Heart right ventricle (tissue), 16 donors: ENCODE measurements around the gene TRA2B. TPM values are rescaled to one million over a fixed set of nuclear protein-coding genes. Genes with fewer than 3 reads are reported as not detected.
"Not testable (repeated sequence)": the region's sequence is repeated elsewhere in the genome, so short reads cannot be mapped to it uniquely, and the experiment has no call there.

Experiments used
- ATAC-seq, 8 donors: fragments of 200-7000 bp; cut with Tn5 transposase; one replicate each; pipeline ENCODE4 v1.9.1; 2020; ENCODE audit warnings: mild to moderate bottlenecking in 8 of 8, moderate library complexity in 8 of 8, moderate number of reproducible peaks in 1 of 8
- DNase-seq, 2 donors: peaks; one replicate each; pipeline ENCODE4 v3.0.0-alpha.2; 2020
- H3K27ac ChIP-seq, 10 donors: fragments of 200-600 bp; sonication (generic) in 2 of 10; one replicate each; pipeline versions ENCODE4 v1.5.0 to v1.8.0; 2020 to 2022; ENCODE audit warnings: mild to moderate bottlenecking in 3 of 10
- H3K27me3 ChIP-seq, 7 donors: fragments of 200-600 bp; one replicate each; pipeline ENCODE4 v1.8.0; 2021 to 2022; ENCODE audit warnings: mild to moderate bottlenecking in 2 of 7
- H3K36me3 ChIP-seq, 9 donors: fragments of 200-600 bp; sonication (generic) in 1 of 9; one replicate each; pipeline versions ENCODE4 v1.5.0 to v1.8.0; 2020 to 2022; ENCODE audit warnings: mild to moderate bottlenecking in 2 of 9
- H3K4me1 ChIP-seq, 9 donors: fragments of 200-600 bp; sonication (generic) in 1 of 9; one replicate each; pipeline versions ENCODE4 v1.5.0 to v1.8.0; 2020 to 2022; ENCODE audit warnings: mild to moderate bottlenecking in 4 of 9
- H3K4me3 ChIP-seq, 10 donors: fragments of 200-600 bp; sonication (generic) in 2 of 10; one replicate each; pipeline versions ENCODE4 v1.5.0 to v1.8.0; 2020 to 2022; ENCODE audit warnings: mild to moderate bottlenecking in 7 of 10, moderate library complexity in 2 of 10
- H3K9me3 ChIP-seq, 11 donors: fragments of 200-600 bp in 10 of 11; sonication (generic) in 2 of 11; one replicate each; pipeline versions ENCODE4 v1.5.0 to v1.8.0; 2013 to 2022; ENCODE audit warnings: mild to moderate bottlenecking in 2 of 11, control low read depth in 1 of 11, moderate library complexity in 1 of 11
- whole genome bisulfite sequencing, 2 donors: extraction: QIAGEN DNeasy Blood & Tissue Kit; methylation state at CpG; one replicate each; pipeline ENCODE4 v1.1.7; 2013; ENCODE audit warnings: inconsistent platforms in 1 of 2; 5-methylcytosine and 5-hydroxymethylcytosine counted together
- intact Hi-C, 10 donors: fragments of 100-400 bp; cut with DNase I; formaldehyde crosslinking; loops; one replicate each; pipeline versions ENCODE4 v1.11.1 to v1.14.2; 2022
- polyA plus RNA-seq, 2 donors: library from polyadenylated mRNA; stranded (reverse); fragments of 200-250 nt; gene quantifications; one replicate each; pipeline ENCODE4 v1.2.3, GENCODE V29; 2013
- total RNA-seq, 10 donors: library from RNA; stranded (reverse); fragmentation: NEBNext Ultra II Directional in 3 of 10; extraction: Animal tissue kit (Norgen Biotek cat#: 25700) in 3 of 10; gene quantifications; one replicate each; pipeline versions ENCODE4 v1.2.1 to v1.2.4, GENCODE V29; 2021 to 2023
- TF ChIP-seq, protein P1 (sequence below), 9 donors: fragments of 200-600 bp; sonication (generic) in 2 of 9; IDR thresholded peaks; one replicate each; pipeline versions ENCODE4 v1.5.0 to v1.8.0; 2021 to 2022; ENCODE audit warnings: antibody characterized with exemption in 9 of 9, mild to moderate bottlenecking in 5 of 9, moderate library complexity in 1 of 9
- donor health status: Arrhythmogenic right ventricular cardiomyopathy.
- donor health status: ischemic (EF 13 %, LVEDD 7.1; RV severe dilation, severe dysfunction).
- donor health status: healthy with polysubstance abuse.
- donor health status: DM: no; HTN: yes; CAD: no.
- donor health status: DM: no; HTN: no; CAD: no.
- donor health status: ischemic (EF 25% LVEDD 6.9; RV normal size, moderate dysfunction).
- donor health status: ischemic (EF 25% LVEDD 5.7; RV mildly dilated, moderate dysfunction).
- donor health status: healthy.
- donor health status: DM: yes; HTN: yes; CAD: no.
- donor health status: Ischemic cardiomyopathy.
- donor health status: ischemic (EF 35%, LVEDD 5.7; RV mildly dilated, moderate dysfunction).
- donor health status: nonischemic (EF 11% LVEDD 7.7; RV severe dilation, severe dysfunction).
- donor health status: DM: yes; HTN: yes; CAD: no.
- donor health status: PGD.
- donor health status: ischemic (EF 29% LVEDD 5.4; RV normal size, mild dysfunction).
- donor health status: nonischemic (EF 23%, LVEDD 6.1; RV moderate dilation, normal function).

Gene TRA2B
- total and polyA plus RNA-seq, 12 donors: 43.6 to 75.9 (median 49.8) TPM

DNA sequence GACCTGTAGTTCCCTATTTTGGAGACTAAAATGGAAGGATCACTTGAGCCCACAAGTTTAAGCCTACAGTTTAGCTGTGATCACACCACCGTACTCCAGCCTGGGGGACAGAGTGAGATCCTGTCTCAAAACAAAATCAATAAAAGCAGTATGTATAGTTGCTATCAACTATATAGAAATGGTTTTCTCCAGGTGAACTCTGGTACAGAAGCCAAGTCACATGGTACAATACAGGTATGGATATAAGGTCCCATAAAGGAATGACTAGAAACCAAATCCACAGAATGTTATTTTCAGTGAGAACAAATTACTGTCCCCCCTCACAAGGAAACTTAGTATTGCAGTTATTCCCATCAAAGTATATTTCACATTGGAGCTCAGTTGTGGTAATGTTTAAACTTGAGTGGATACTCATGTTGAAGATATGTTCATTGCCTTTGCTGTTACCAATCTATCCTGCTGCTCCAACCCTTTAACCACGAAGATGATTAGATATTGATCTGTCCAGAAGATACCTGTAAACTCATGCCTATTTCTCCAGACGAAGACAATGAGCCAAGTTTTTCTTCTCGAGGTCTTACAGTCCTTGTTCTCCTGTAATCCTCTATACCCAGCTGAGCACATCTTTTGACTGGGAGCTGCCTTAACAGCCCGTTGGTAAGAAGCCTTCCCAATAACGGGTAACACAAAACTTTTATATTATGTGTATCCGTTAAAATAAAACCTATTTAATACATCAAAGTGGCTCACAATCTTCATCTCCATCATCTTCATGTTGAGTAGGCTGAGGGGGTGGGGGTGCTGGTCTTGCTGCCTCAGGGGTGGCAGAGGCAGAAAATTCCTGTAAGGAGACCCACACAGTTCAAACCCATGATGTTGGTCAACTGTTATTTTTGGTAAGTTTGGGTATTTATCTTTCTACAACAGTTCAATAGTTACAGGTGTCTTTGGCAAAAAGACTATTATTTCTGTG lies 24.6 kb downstream of the TRA2B start:
- H3K36me3 ChIP-seq: peaks cover 0 to 57% (median 42%) of the 10 kb centered on the region in 9 donors
- DNase-seq: no peak
- no peak overlapping the region for H3K4me3 ChIP-seq
- TF ChIP-seq, protein P1, sequence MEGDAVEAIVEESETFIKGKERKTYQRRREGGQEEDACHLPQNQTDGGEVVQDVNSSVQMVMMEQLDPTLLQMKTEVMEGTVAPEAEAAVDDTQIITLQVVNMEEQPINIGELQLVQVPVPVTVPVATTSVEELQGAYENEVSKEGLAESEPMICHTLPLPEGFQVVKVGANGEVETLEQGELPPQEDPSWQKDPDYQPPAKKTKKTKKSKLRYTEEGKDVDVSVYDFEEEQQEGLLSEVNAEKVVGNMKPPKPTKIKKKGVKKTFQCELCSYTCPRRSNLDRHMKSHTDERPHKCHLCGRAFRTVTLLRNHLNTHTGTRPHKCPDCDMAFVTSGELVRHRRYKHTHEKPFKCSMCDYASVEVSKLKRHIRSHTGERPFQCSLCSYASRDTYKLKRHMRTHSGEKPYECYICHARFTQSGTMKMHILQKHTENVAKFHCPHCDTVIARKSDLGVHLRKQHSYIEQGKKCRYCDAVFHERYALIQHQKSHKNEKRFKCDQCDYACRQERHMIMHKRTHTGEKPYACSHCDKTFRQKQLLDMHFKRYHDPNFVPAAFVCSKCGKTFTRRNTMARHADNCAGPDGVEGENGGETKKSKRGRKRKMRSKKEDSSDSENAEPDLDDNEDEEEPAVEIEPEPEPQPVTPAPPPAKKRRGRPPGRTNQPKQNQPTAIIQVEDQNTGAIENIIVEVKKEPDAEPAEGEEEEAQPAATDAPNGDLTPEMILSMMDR (IDR thresholded peaks at IDR 0.05): no peak
- ATAC-seq: peak in 2 of 8 donors; percentile 25 to 27
- no peaks in the 10 kb centered on the region for H3K27me3 ChIP-seq
- intact Hi-C loops: loop anchor here in 1 of 10 donors (10.0 kb wide), 1 partner anchor 178 kb away; no protein-coding TSS in a partner anchor
- peaks cover 0 to 5% (median 0%) of the 10 kb centered on the region in 9 donors for H3K4me1 ChIP-seq
- no peaks in the 10 kb centered on the region for H3K9me3 ChIP-seq
- WGBS, 2 donors: 74 to 76% methylated on average over 7 of the region's 7 CpGs
- H3K27ac ChIP-seq: no peak overlapping the region

DNA sequence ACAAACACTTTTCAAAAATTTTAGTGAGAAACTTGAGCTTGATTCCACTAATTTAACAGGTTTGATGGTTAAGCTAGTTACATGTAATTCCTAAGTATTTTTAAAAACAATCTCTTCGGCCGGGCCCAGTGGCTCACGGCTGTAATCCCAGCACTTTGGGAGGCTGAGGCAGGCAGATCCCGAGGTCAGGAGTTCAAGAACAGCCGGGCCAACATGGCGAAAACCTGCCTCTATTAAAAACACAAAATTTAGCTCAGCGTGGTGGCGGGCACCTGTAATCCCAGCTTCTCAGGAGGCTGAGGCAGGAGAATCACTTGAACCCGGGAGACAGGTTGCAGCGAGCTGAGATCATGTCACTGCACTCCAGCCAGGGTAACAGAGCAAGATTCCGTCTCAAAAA lies 25.3 kb downstream of the TRA2B start:
- no peak for DNase-seq
- Histone ChIP-seq H3K27ac (no peak overlapping the region), H3K4me1 (peaks cover 0 to 5% (median 0%) of the 10 kb centered on the region in 9 donors), H3K27me3 (no peaks in the 10 kb centered on the region), H3K36me3 (peaks cover 0 to 50% (median 35%) of the 10 kb centered on the region in 9 donors), H3K4me3 (no peak overlapping the region), H3K9me3 (no peaks in the 10 kb centered on the region)
- ATAC-seq: no peak
- TF ChIP-seq, protein P1 (IDR thresholded peaks at IDR 0.05): no peak
- WGBS, 2 donors: 89 to 93% methylated on average over 11 of the region's 11 CpGs
- intact Hi-C loops: loop anchor here in 1 of 10 donors (10.0 kb wide), 1 partner anchor 178 kb away; no protein-coding TSS in a partner anchor

GRCh38 chr3:185911076-185911448 lies 26.8 kb downstream of the TRA2B start:
- intact Hi-C loops: loop anchor here in 1 of 10 donors (10.0 kb wide), 1 partner anchor 176 kb away; no protein-coding TSS in a partner anchor
- H3K4me3 ChIP-seq, H3K27me3 ChIP-seq, DNase-seq, H3K9me3 ChIP-seq, H3K4me1 ChIP-seq: not testable (repeated sequence)
- 16 to 49% methylated on average over 2 of the region's 2 CpGs for WGBS, 2 donors
- ATAC-seq: peak in 6 of 8 donors; percentile 8 to 36 (median 16)
- peak overlapping the region in 1 of 10 donors; percentile 4 for H3K27ac ChIP-seq
- H3K36me3 ChIP-seq: peaks cover 0 to 36% (median 20%) of the 10 kb centered on the region in 9 donors

GRCh38 chr3:185910322-185911075 lies 27.3 kb downstream of the TRA2B start:
- peak in 4 of 8 donors; percentile 13 to 47 (median 20) for ATAC-seq
- H3K27ac ChIP-seq, DNase-seq, H3K4me3 ChIP-seq, H3K9me3 ChIP-seq, H3K4me1 ChIP-seq, H3K27me3 ChIP-seq: not testable (repeated sequence)
- WGBS, 2 donors: 64 to 71% methylated on average over 4 of the region's 5 CpGs
- peaks cover 0 to 30% (median 15%) of the 10 kb centered on the region in 9 donors for H3K36me3 ChIP-seq
- intact Hi-C loops: loop anchor here in 1 of 10 donors (10.0 kb wide), 1 partner anchor 176 kb away; no protein-coding TSS in a partner anchor

DNA sequence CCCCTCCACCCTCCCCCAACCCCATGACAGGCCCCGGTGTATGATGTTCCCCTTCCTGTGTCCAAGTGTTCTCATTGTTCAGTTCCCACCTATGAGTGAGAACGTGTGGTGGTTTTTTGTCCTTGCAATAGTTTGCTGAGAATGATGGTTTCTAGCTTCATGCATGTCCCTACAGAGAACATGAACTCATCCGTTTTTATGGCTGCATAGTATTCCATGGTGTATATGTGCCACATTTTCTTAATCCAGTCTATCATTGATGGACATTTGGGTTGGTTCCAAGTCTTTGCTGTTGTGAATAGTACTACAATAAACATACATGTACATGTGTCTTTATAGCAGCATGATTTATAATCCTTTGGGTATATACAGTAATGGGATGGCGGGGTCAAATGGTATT lies 27.9 kb downstream of the TRA2B start:
- not testable (repeated sequence) for H3K27me3 ChIP-seq, H3K4me3 ChIP-seq, ATAC-seq, H3K4me1 ChIP-seq, H3K9me3 ChIP-seq, H3K27ac ChIP-seq, DNase-seq
- WGBS, 2 donors: 77 to 79% methylated on average over 4 of the region's 4 CpGs
- peaks cover 0 to 24% (median 10%) of the 10 kb centered on the region in 9 donors for H3K36me3 ChIP-seq
- intact Hi-C loops: loop anchor here in 1 of 10 donors (10.0 kb wide), 1 partner anchor 175 kb away; no protein-coding TSS in a partner anchor
